NOMO-1 treated with DMSO at 0.1 percent for 48 hours (cell line): Measurements from ENCODE around the gene SH2D3A.

Source experiments
- DNase-seq: peaks from one replicate; lab custom pipeline; 2025; ENCODE audit not compliant: unreplicated experiment; lab: John Stamatoyannopoulos, UW

Gene SH2D3A

DNA sequence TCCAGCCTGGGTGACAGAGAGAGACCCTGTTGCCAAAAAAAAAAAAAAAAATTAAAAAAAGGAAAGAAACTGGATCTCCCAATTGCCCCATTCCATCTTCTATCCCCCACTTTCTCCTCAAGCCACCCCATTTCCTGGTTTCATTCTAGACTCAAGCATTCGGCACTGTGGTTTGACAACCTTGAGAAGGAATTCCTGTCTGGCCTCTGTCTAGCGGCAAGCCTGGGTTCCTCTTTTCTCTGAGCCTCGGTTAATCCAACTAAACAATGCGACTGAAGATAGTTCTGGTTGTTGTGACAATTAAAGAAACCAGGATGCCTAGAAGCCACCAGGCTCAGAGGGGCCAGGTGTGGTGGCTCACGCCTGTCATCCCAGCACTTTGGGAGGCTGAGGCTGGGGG lies 43.5 kb downstream of the SH2D3A start:
- peak; percentile 51 for DNase-seq

GRCh38 chr19:6723108-6723618 lies 44.1 kb downstream of the SH2D3A start:
- no peak for DNase-seq

- DNase-seq: no peak
These were observed 45.5 kb downstream of the SH2D3A start for GRCh38 chr19:6721773-6722172.

- DNase-seq: no peak
These were observed 46.1 kb downstream of the SH2D3A start for GRCh38 chr19:6721138-6721474.

DNA sequence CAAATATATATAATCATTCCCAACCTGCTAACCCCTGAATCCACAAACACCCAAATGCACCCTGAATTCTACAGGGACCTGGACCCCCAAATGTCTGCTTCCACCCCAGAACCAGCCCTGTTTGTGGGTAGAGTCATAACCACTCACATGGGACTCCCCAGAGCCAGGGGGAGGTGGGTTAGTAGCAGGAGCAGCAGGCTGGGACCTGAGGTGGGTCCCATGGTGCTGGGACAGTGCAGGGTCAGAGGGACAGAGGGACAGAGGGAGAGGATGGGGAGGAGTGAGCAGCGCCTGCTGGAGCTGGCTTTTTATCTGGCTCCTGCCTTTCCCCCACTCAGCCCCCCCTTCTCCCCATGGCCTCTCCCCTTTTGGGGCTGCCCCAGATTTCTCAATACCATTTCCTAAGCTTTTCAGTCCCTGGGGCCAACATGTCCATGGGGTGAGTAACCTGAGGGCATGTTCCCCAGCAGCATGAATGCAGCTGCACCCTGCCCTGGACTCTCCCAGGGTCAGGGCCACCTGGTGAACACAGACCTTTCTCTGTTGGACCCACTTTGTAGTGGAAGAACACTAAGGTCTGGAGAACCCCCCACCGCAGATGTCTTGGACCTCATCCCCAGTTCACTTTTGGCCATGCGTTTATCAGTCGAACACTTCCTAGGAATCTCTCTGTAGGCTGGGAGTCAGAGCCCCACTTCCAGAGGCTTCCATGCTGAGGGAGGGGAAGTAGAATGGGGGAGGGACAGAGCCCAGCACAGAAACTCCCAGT lies 46.7 kb downstream of the SH2D3A start, which contains the start of gene C3:
TSS of gene C3 (minus strand) at position 282 of the 769 bp plus-strand sequence. CDS start at position 221, 61 bp downstream.
- peak; percentile 46 for DNase-seq

- no peak for DNase-seq
These were observed 47.3 kb downstream of the SH2D3A start for GRCh38 chr19:6719992-6720368.

DNA sequence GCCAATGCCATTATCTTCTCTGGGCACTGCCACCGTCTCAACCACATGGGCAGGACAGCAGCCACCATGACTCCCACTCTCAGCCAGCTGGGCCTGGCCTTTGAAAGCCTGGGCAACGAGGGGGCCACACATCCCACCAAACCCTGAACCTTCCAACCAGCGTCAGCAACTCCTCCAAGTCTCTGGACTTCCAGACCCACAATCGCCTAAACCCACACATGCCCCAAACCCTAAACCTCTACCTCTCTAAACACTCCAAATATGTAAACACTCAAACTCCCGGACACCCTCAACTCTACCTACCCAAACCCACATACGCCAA lies 47.7 kb downstream of the SH2D3A start:
- DNase-seq: no peak

DNA sequence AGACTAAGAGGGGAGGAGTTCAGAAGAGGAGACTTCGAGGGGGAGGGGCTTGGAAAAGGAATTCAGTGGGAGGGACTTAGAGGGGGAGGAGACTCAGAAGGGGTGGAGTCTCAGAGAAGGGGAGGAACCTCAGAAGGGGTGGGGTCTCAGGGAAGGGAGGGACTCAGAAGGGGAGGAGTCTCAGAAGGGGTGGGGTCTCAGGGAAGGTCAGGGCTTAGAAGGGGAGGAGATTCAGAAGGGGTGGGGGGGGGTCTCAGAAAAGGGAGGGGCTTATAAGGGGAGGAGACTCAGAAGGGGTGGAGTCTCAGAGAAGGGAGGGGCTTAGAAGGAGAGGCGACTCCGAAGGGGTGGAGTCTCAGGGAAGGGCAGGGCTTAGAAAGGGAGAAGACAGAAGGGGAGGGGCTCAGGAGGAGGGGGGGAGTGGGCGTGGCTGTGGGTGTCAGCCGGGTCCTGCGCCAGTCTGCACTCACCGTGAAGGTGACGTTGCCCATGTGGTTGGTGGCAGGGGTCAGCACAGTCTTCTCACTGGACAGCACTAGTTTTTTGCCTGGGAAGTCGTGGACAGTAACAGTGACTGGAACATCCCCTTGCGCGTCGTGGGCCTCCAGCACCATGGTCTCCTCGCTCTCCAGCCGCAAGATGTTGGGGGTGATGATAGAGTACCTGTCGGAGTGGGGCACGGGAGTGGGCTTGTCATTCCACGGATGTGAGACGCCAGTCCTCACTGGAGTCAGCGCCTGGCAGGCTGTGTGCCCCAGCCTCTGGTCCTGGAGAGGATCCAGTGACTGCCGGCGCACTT lies 48.3 kb downstream of the SH2D3A start:
- DNase-seq: peak; percentile 23

GRCh38 chr19:6718111-6718740 lies 49.0 kb downstream of the SH2D3A start:
- DNase-seq: no peak

DNA sequence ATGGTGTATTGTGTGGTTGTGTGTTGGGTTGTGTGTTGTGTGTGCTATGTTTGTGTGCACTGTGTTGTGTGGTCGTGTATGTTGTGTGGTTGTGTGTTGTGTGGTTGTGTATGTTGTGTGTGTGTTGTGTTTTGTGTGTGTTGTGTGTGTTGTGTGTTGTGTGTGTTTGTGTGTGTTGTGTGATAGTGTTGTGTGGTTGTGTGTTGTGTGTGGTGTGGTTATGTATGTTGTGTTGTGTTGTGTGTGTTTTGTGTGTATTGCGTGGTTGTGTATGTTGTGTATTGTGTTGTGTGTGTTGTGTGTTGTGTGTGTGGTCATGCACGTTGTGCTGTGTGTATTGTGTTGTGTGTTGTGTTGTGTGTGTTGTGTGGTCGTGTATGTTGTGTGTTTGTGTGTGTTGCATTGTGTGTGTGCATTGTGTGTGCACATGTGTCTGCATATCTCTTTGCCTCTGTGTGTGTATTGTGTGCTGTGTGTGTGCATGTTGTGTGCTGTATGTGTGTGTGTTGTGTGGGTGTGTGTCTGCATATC lies 49.7 kb downstream of the SH2D3A start:
- DNase-seq: no peak

DNA sequence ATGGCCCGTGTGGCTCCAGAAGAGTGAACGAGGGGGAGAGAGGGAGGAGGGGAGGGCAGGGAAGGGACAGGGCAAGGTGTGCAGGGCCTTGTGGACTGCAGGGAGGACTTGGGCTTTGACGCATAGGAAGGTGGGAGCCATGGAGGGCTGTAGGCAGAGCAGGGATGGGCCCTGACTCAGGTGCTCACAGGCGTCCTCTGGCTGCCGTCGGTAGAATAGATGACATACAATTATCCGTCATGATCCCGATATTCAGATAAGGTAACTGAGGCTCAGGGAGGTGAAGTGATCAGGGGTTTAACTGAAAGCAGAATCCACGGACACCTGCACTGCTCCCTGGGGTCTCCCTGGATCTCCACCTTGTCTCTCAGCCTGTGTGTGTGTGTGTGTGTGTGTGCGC lies 50.2 kb downstream of the SH2D3A start:
- no peak for DNase-seq

DNA sequence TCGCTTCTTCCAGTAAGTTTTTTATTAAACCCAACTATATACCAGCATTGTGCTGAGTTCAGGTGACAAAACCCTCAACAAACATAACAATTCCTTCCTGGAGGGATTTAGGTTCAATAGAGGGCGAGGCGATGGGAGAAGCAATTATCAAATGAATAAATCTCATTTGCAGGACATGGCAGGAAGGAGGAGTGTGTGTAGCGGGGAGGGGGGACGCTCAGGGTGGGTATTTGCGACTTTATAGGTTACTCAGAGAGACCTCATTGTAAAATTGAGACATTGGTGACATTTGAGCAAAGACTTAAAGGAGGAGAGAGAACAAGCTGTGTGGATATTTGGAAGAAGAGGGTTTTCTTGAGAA lies 50.6 kb downstream of the SH2D3A start:
- no peak for DNase-seq

DNA sequence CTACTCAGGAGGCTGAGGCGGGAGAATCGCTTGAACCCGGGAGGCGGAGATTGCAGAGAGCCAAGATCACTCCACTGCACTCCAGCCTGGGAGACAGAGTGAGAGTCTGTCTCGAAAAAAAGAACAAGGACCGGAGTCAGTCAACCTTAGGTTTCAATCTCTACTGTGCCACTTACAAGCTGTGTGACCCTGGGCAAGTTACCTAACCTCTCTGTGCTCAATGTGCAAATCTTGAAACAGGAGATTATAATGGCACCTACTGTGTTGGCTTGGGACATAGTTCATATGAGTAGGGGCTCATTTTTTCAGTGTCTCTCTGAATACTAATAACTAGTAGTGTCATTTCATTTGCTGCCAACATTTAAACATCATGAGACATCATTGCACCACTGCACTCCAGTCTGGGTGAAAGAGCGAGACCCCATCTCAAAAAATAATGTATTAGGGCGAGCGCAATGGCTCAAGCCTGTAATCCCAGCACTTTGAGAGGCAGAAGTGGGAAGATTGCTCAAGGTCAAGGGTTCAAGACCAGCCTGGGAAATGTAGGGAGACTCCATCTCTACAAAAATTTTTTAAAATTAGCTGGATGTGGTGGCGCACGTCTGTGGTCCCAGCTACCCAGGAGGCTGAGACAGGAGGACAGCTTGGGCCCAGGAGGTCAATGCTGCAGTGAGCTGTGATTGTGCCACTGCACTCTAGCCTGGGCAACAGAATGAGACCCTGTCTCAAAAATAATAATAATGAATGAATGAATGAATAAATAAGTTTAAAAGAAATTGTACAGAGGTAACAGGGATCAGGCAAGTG lies 52.3 kb downstream of the SH2D3A start:
- no peak for DNase-seq

GRCh38 chr19:6713773-6714692 lies 53.2 kb downstream of the SH2D3A start:
- DNase-seq: no peak

DNA sequence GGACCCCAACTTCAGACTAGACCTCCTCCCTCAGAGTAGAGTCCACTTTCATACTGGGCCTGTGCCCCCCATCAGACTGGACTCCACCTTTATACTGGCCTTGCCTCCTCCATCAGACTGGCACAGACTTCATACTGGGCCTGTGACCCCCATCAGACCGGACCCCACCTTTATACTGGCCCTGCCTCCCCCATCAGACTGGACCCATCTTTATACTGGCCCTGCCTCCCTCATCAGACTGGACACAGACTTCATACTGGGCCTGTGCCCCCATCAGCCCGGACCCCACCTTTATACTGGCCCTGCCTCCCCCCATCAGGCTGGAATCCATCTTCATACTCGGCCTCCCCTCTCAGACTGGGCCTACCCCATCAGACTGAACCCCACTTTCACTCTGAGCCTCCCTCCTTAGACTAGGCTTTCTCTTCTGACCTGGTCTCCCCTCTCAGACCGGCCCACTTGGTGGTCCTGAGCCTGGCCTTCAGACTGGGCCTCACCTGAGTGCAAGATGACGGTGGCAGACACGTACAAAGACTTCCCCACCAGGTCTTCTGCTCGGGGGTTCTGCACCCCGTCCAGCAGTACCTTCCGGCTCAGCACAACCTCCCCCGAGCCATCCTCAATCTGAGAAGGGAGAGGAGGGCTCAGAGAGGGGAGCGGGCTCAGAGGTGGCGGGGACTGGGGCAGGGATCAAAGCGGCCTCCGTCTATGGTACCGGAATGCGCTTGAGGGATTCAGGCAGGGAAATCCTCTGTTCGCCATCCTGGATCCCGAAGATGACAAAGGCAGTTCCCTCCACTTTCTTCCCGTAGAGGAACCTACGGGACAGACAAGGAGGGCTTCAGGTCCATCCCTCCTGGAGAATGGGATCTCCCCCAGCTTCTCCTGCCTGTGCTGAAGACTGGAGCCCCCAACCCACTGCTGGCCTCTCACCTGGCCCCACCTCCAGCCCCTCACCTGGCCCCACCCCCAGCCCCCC lies 54.3 kb downstream of the SH2D3A start:
- DNase-seq: no peak

GRCh38 chr19:6712231-6712630 lies 55.0 kb downstream of the SH2D3A start:
- no peak for DNase-seq

DNA sequence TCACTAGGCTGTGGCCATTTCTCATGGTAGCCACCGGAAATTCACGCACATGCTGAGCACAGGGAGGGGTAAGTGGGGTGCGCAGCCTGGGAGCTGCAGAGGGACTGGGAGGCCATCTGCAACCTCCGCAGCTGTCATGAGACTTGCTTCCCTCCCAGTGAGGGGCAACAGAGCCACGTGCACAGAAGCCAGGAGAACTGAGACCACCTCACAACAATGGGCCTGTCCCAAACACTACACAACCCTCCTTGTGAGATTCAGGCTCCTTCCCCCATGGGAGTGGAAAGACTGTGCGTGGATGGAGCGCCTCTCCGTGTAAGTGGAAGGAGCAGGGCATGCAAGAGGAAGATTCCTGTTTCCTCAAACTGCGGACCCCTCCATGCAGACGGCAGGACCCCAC lies 55.6 kb downstream of the SH2D3A start:
- DNase-seq: no peak

- no peak for DNase-seq
These were observed 56.2 kb downstream of the SH2D3A start for GRCh38 chr19:6711078-6711361.
